ENCODE results near the gene PPIE. TPM values are rescaled to one million over a fixed set of nuclear protein-coding genes. Genes with fewer than 3 reads are reported as not detected.

Gene PPIE
- polyA plus RNA-seq, 1 donor (not counting 4 experiments of a cell fraction or from before 2014, with no cell fraction given): 60.6 TPM

GRCh38 chr1:39695016-39695415 lies 43.7 kb upstream of the PPIE start:
- Histone ChIP-seq H3K9me3 (ENCODE audit: control insufficient read depth, low read depth, low read length) (no peaks in the 10 kb centered on the region), H3K79me2 (ENCODE audit: control insufficient read depth, insufficient read depth, low read length) (no peaks in the 10 kb centered on the region), H3K27ac (ENCODE audit: control insufficient read depth, insufficient read depth, low read length) (no peak overlapping the region), H3K4me2 (ENCODE audit: control insufficient read depth, extremely low read depth, insufficient read depth, low read depth, low read length) (no peak overlapping the region), H3K4me1 (ENCODE audit: control insufficient read depth, extremely low read depth, insufficient read depth, low read length) (peaks cover 8% of the 10 kb centered on the region), H3K9ac (ENCODE audit: control insufficient read depth, extremely low read depth, insufficient read depth, low read length) (no peak overlapping the region), H2AFZ (ENCODE audit: control insufficient read depth, low read length) (no peak overlapping the region), H3K9me1 (ENCODE audit: control insufficient read depth, extremely low read depth, insufficient read depth, low read length) (no peaks in the 10 kb centered on the region), H3K4me3 (ENCODE audit: control insufficient read depth in 2 of 3, extremely low read depth in 1 of 3, insufficient read depth in 2 of 3, low read depth in 1 of 3, low read length in 3 of 3) (no peak overlapping the region), H3K36me3 (ENCODE audit: control insufficient read depth in 2 of 2, extremely low read depth in 1 of 2, insufficient read depth in 2 of 2, low read length in 2 of 2) (no peaks in the 10 kb centered on the region), H3K27me3 (ENCODE audit: control insufficient read depth, extremely low read depth, insufficient read depth, low read length) (peaks cover 69% of the 10 kb centered on the region), H4K20me1 (ENCODE audit: control insufficient read depth, extremely low read depth, insufficient read depth, low read length) (no peaks in the 10 kb centered on the region)
- TF ChIP-seq EZH2 (IDR thresholded peaks at IDR 0.05; ENCODE audit: low read length) (no peak), CTCF (optimal IDR thresholded peaks at IDR 0.05 in 1 of 3, IDR thresholded peaks at IDR 0.05 in 1 of 3, conservative IDR thresholded peaks at IDR 0.05 in 1 of 3; ENCODE audit: extremely low read depth in 1 of 3, insufficient read depth in 2 of 3, low read length in 3 of 3) (no peak)
- DNase-seq (ENCODE audit: low read depth, low spot score): no peak
- dilution Hi-C loops (cut with MboI; ENCODE audit: extremely low pct_ligation_motif_present, low sequenced_read_pairs): no loop called here
- no peak for FAIRE-seq

- FAIRE-seq (no peak), DNase-seq (ENCODE audit: low read depth, low spot score) (no peak)
- H3K79me2 ChIP-seq (ENCODE audit: control insufficient read depth, insufficient read depth, low read length): no peaks in the 10 kb centered on the region
- no peaks in the 10 kb centered on the region for H3K9me1 ChIP-seq (ENCODE audit: control insufficient read depth, extremely low read depth, insufficient read depth, low read length)
- no peak overlapping the region for H2AFZ ChIP-seq (ENCODE audit: control insufficient read depth, low read length)
- dilution Hi-C loops (cut with MboI; ENCODE audit: extremely low pct_ligation_motif_present, low sequenced_read_pairs): no loop called here
- no peak overlapping the region for H3K9ac ChIP-seq (ENCODE audit: control insufficient read depth, extremely low read depth, insufficient read depth, low read length)
- no peaks in the 10 kb centered on the region for H4K20me1 ChIP-seq (ENCODE audit: control insufficient read depth, extremely low read depth, insufficient read depth, low read length)
- TF ChIP-seq CTCF (optimal IDR thresholded peaks at IDR 0.05 in 1 of 3, IDR thresholded peaks at IDR 0.05 in 1 of 3, conservative IDR thresholded peaks at IDR 0.05 in 1 of 3; ENCODE audit: extremely low read depth in 1 of 3, insufficient read depth in 2 of 3, low read length in 3 of 3) (no peak), EZH2 (IDR thresholded peaks at IDR 0.05; ENCODE audit: low read length) (no peak)
- H3K9me3 ChIP-seq (ENCODE audit: control insufficient read depth, low read depth, low read length): no peaks in the 10 kb centered on the region
- H3K4me2 ChIP-seq (ENCODE audit: control insufficient read depth, extremely low read depth, insufficient read depth, low read depth, low read length): no peak overlapping the region
- no peaks in the 10 kb centered on the region for H3K36me3 ChIP-seq (ENCODE audit: control insufficient read depth in 2 of 2, extremely low read depth in 1 of 2, insufficient read depth in 2 of 2, low read length in 2 of 2)
- H3K27ac ChIP-seq (ENCODE audit: control insufficient read depth, insufficient read depth, low read length): no peak overlapping the region
- H3K4me1 ChIP-seq (ENCODE audit: control insufficient read depth, extremely low read depth, insufficient read depth, low read length): peaks cover 6% of the 10 kb centered on the region
- no peak overlapping the region for H3K4me3 ChIP-seq (ENCODE audit: control insufficient read depth in 2 of 3, extremely low read depth in 1 of 3, insufficient read depth in 2 of 3, low read depth in 1 of 3, low read length in 3 of 3)
- peaks cover 63% of the 10 kb centered on the region for H3K27me3 ChIP-seq (ENCODE audit: control insufficient read depth, extremely low read depth, insufficient read depth, low read length)
These were observed 42.2 kb upstream of the PPIE start for GRCh38 chr1:39696448-39696847.
